Upper lobe of left lung (tissue), 6 donors: ENCODE measurements around the gene PITPNM3. TPM values are rescaled to one million over a fixed set of nuclear protein-coding genes. Genes with fewer than 3 reads are reported as not detected.

Source experiments
- ATAC-seq, 2 donors: fragments of 200-7000 bp; cut with Tn5 transposase; one replicate each; pipeline ENCODE4 v1.9.1; 2022; ENCODE audit warnings: mild to moderate bottlenecking in 2 of 2, moderate library complexity in 2 of 2; ENCODE audit not compliant: low FRiP score in 2 of 2
- DNase-seq, 2 donors: peaks; one replicate each; pipeline ENCODE4 v3.0.0-alpha.2; 2019 to 2020
- H3K27ac ChIP-seq, 4 donors: fragments of 200-600 bp; sonication (generic); one replicate each; pipeline ENCODE4 v1.5.1; 2016 to 2019
- H3K27me3 ChIP-seq, 4 donors: fragments of 200-600 bp; sonication (generic); one replicate each; pipeline ENCODE4 v1.5.1; 2017 to 2019
- H3K36me3 ChIP-seq, 4 donors: fragments of 200-600 bp; sonication (generic); one replicate each; pipeline ENCODE4 v1.5.1; 2016 to 2019
- H3K4me1 ChIP-seq, 4 donors: fragments of 200-600 bp; sonication (generic); one replicate each; pipeline ENCODE4 v1.5.1; 2018 to 2019
- H3K4me3 ChIP-seq, 4 donors: fragments of 200-600 bp; sonication (generic); one replicate each; pipeline ENCODE4 v1.5.1; 2017 to 2019; ENCODE audit warnings: mild to moderate bottlenecking in 2 of 4, moderate library complexity in 1 of 4
- H3K9me3 ChIP-seq, 4 donors: fragments of 200-600 bp; sonication (generic); one replicate each; pipeline ENCODE4 v1.5.1; 2018 to 2019
- EP300 ChIP-seq, 4 donors: sonication (generic); formaldehyde crosslinking; IDR thresholded peaks; one replicate each; pipeline ENCODE4 v1.5.1; 2017; ENCODE audit warnings: antibody characterized with exemption in 4 of 4, control low read depth in 2 of 4
- POLR2A ChIP-seq, 4 donors: fragments of 450-650 bp; IDR thresholded peaks; one replicate each; pipeline ENCODE4 v1.5.1; 2016 to 2017; ENCODE audit warnings: antibody characterized with exemption in 4 of 4, mild to moderate bottlenecking in 2 of 4
- POLR2AphosphoS5 ChIP-seq, 2 donors: sonication (generic); formaldehyde crosslinking; IDR thresholded peaks; one replicate each; pipeline ENCODE4 v1.5.1; 2017; ENCODE audit warnings: antibody characterized with exemption in 2 of 2
- WGBS, 2 donors: methylation state at CpG; one replicate each; pipeline ENCODE4 v1.1.5; 2017 to 2018; 5-methylcytosine and 5-hydroxymethylcytosine counted together
- total RNA-seq, 6 donors: library from RNA; depleted of rRNA in 4 of 6; stranded (reverse); fragments of >200 nt in 4 of 6; gene quantifications; one replicate each; pipeline versions ENCODE4 v1.1.0 to v1.2.1, GENCODE V29; 2016 to 2021
- TF ChIP-seq, protein P1 (sequence below), 6 experiments: fragments of 450-650 bp in 4 of 6; fragments of 200-600 bp in 2 of 6; sonication (generic) in 2 of 6; IDR thresholded peaks; one replicate each; pipeline ENCODE4 v1.5.1; 2016 to 2019; ENCODE audit warnings: antibody characterized with exemption in 6 of 6
- donor health status: DM: no; HTN: no; CAD: no; lungs with moderate emphysema.
- donor health status: DM: no; HTN: yes; CAD: no; lungs with severe emphysema.

PITPNM3 gene
- total RNA-seq, 6 donors from 2014 or later: 10.3 to 16.3 (median 12.5) TPM

DNA sequence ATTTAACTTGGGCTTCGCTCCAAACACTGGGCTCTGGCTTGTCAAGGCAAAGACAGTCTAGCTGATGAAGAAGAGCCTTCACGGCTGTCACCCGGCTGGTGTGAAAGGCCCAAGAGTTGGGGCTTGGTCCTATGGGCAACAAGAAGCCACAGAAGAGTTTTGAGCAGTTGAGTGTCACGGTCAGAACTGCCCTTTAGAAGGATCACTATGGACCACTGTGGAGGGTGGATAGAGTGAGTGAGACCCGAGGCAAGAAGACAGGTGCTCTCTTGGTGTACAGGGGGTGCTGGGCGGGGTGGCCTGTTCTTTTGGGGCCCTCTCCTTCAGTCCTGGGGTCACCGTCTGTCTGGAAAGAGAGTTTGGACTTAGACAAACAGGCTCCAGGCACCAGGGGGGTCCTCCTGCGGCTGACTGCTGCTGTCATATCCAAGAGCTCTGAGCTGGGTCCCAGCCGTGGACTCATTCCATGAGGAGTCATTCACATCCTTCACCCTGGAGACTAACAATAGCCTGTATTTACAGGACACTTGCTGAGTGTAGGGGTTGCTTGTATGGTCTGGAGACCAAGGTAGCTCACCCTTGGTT is 109.7 kb downstream of the PITPNM3 start:
- Histone ChIP-seq H3K36me3 (no peaks in the 10 kb centered on the region), H3K27ac (no peak overlapping the region), H3K9me3 (no peaks in the 10 kb centered on the region), H3K27me3 (no peaks in the 10 kb centered on the region), H3K4me1 (peaks cover 15 to 22% (median 17%) of the 10 kb centered on the region in 4 donors), H3K4me3 (no peak overlapping the region)
- 82 to 91% methylated on average over 8 to 9 of the region's 9 CpGs for WGBS, 2 donors
- TF ChIP-seq, protein P1, sequence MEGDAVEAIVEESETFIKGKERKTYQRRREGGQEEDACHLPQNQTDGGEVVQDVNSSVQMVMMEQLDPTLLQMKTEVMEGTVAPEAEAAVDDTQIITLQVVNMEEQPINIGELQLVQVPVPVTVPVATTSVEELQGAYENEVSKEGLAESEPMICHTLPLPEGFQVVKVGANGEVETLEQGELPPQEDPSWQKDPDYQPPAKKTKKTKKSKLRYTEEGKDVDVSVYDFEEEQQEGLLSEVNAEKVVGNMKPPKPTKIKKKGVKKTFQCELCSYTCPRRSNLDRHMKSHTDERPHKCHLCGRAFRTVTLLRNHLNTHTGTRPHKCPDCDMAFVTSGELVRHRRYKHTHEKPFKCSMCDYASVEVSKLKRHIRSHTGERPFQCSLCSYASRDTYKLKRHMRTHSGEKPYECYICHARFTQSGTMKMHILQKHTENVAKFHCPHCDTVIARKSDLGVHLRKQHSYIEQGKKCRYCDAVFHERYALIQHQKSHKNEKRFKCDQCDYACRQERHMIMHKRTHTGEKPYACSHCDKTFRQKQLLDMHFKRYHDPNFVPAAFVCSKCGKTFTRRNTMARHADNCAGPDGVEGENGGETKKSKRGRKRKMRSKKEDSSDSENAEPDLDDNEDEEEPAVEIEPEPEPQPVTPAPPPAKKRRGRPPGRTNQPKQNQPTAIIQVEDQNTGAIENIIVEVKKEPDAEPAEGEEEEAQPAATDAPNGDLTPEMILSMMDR (IDR thresholded peaks at IDR 0.05): no peak
- no peak for TF ChIP-seq POLR2AphosphoS5 (IDR thresholded peaks at IDR 0.05)
- no peak for TF ChIP-seq POLR2A (IDR thresholded peaks at IDR 0.05)
- TF ChIP-seq EP300 (IDR thresholded peaks at IDR 0.05): no peak
- no peak for DNase-seq
- ATAC-seq: no peak

DNA sequence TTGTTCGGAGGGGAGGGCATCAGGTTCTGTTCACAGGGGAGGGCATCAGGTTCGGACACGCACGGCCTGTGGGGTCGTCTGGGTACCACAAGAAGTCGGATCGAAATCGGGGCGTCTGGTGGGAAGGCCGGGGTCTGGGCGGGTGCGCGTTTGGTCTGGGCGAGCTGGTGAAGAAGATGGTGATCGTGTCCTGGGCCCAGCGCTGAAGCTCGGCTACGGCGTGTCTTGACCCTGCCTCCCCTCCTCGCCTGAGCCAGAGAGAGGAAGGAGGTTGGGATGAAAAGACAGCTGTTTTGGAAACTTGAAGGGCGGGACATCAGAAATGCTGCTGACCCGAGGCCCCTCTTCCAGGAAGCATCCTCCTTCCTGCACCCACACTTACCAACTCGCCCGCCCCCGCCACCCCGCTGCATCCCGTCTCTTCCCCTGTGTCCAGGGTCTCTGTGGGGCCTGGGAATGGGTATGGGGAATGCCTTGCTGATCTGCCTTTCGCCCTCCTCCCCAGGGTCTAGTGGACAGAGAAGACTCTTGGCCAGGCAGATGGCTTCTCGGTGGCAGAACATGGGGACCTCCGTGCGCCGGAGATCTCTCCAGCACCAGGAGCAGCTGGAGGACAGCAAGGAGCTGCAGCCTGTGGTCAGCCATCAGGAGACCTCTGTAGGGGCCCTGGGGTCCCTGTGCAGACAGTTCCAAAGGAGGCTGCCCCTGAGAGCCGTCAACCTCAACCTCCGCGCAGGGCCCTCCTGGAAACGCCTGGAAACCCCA is 111.6 kb downstream of the PITPNM3 start:
- no peak overlapping the region for H3K27ac ChIP-seq
- no peaks in the 10 kb centered on the region for H3K36me3 ChIP-seq
- peaks cover 15 to 22% (median 17%) of the 10 kb centered on the region in 4 donors for H3K4me1 ChIP-seq
- WGBS, 2 donors: 32 to 35% methylated on average over 31 to 36 of the region's 36 CpGs
- TF ChIP-seq, protein P1 (IDR thresholded peaks at IDR 0.05): no peak
- H3K9me3 ChIP-seq: no peaks in the 10 kb centered on the region
- DNase-seq: peak in 1 of 2 donors; percentile 81
- no peaks in the 10 kb centered on the region for H3K27me3 ChIP-seq
- H3K4me3 ChIP-seq: peak overlapping the region; percentile 5 to 63 (median 56)
- ATAC-seq: no peak

DNA sequence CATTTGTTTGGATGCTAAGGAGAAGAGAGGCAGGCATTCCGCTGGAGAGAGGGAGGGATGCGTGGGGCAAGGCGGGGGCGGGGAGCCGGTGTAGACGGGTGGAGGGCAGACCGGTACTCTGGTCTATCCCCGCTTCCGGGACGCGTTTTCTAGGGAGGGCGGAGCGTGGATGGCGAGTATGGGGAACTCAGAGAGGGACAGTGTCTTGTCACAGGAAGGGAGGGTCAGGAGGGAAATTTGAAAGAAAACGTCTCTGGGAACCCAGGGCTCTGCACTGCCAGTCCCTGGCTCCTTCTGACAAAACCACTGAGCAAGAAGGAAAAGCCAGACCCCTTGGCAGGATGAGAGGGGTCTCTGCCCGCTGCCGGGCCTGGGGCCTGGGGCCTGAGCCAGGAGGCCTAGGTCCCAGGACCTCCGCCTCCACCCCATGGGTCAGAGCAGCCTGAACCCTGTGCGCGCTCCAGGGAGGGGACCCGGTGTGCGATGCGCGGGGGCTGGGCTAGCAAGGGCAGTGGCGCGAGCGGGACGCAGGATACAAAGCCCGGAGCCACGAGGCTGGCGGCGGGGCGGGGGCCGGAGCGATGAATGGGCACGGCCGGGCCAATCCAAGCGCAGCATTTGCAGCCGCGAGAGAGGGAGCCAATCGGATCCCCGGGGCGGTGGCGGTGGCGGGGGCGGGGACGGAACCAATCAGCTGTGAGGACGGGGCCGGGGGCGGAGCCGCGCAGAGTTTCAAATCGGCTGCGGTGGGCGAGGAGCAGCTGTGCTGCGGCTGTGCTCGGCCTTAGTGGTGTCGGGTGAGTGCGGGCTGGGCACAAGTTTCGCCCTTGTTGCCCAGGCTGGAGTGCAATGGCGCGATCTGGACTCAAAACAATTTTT is 112.4 kb downstream of the PITPNM3 start, which contains the start of gene PIMREG:
PIMREG (plus strand) TSS at position 764 of the 879 bp plus-strand sequence. CDS start 656 bp downstream, outside the sequence.
- TF ChIP-seq POLR2AphosphoS5 (IDR thresholded peaks at IDR 0.05) (no peak), POLR2A (IDR thresholded peaks at IDR 0.05) (no peak), EP300 (IDR thresholded peaks at IDR 0.05) (no peak)
- TF ChIP-seq, protein P1 (IDR thresholded peaks at IDR 0.05): no peak
- WGBS, 2 donors: 1% methylated on average over 23 to 28 of the region's 62 CpGs
- DNase-seq: peak; percentile 93 to 99
- H3K27ac ChIP-seq: peak within 1 kb of the TSS in 1 of 4 donors; percentile 46
- H3K9me3 ChIP-seq: no peaks in the 10 kb centered on the region
- H3K4me3 ChIP-seq: peak within 1 kb of the TSS; percentile 23 to 63 (median 56)
- no peaks in the 10 kb centered on the region for H3K27me3 ChIP-seq
- peak; percentile 96 to 99 for ATAC-seq
- H3K4me1 ChIP-seq: peaks cover 15 to 22% (median 17%) of the 10 kb centered on the region in 4 donors
- H3K36me3 ChIP-seq: no peaks in the 10 kb centered on the region

DNA sequence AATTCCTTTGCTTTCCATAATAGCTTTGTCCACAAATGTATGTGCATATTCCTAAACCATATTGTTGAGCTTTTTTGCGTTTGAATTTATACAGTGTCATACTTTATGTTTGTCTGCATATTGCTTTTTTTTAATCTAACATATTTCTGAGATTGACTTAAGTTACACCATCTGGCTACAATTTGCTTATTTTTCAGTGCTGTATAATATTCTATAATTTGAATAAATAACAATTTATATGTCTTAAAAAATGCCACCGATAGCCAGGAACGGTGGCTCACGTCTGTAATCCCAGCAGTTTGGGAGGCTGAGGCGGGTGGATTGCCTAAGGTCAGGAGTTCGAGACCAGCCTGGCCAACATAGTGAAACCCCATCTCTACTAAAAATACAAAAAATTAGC is 113.6 kb downstream of the PITPNM3 start:
- DNase-seq (no peak), ATAC-seq (no peak)
- peaks cover 15 to 22% (median 17%) of the 10 kb centered on the region in 4 donors for H3K4me1 ChIP-seq
- WGBS, 2 donors: 73 to 79% methylated on average over 6 of the region's 6 CpGs
- H3K27ac ChIP-seq: no peak overlapping the region
- H3K27me3 ChIP-seq: no peaks in the 10 kb centered on the region
- no peak overlapping the region for H3K4me3 ChIP-seq
- TF ChIP-seq EP300 (IDR thresholded peaks at IDR 0.05) (no peak), POLR2A (IDR thresholded peaks at IDR 0.05) (no peak), POLR2AphosphoS5 (IDR thresholded peaks at IDR 0.05) (no peak)
- TF ChIP-seq, protein P1 (IDR thresholded peaks at IDR 0.05): no peak
- no peaks in the 10 kb centered on the region for H3K36me3 ChIP-seq
- H3K9me3 ChIP-seq: no peaks in the 10 kb centered on the region
